Measurements from ENCODE around the gene NUP205. TPM values are rescaled to one million over a fixed set of nuclear protein-coding genes. Genes with fewer than 3 reads are reported as not detected.

The NUP205 gene
- total RNA-seq, 2 experiments from 2014 or later, result 50.6 to 54.7 TPM

GRCh38 chr7:135682191-135682590, 124.5 kb downstream of the NUP205 start:
- TF ChIP-seq, protein P1, sequence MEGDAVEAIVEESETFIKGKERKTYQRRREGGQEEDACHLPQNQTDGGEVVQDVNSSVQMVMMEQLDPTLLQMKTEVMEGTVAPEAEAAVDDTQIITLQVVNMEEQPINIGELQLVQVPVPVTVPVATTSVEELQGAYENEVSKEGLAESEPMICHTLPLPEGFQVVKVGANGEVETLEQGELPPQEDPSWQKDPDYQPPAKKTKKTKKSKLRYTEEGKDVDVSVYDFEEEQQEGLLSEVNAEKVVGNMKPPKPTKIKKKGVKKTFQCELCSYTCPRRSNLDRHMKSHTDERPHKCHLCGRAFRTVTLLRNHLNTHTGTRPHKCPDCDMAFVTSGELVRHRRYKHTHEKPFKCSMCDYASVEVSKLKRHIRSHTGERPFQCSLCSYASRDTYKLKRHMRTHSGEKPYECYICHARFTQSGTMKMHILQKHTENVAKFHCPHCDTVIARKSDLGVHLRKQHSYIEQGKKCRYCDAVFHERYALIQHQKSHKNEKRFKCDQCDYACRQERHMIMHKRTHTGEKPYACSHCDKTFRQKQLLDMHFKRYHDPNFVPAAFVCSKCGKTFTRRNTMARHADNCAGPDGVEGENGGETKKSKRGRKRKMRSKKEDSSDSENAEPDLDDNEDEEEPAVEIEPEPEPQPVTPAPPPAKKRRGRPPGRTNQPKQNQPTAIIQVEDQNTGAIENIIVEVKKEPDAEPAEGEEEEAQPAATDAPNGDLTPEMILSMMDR (IDR thresholded peaks at IDR 0.05), result no peak
- DNase-seq (no peak), ATAC-seq (ENCODE audit: poor library complexity) (no peak)
- Mint-ChIP-seq H3K27me3 (no peaks in the 10 kb centered on the region), H3K4me1 (ENCODE audit: low read depth) (no peaks in the 10 kb centered on the region), H3K4me3 (no peak overlapping the region), H3K9me3 (no peaks in the 10 kb centered on the region), H3K27ac (no peak overlapping the region), H3K36me3 (ENCODE audit: low read depth) (peaks cover 34% of the 10 kb centered on the region)
- intact Hi-C loops (cut with DNase I, micrococcal nuclease), result no loop called here
- no peaks in the 10 kb centered on the region for H3K27me3 ChIP-seq (ENCODE audit: control insufficient read depth in 1 of 2, insufficient read depth in 2 of 2, low read length in 2 of 2)
- no peaks in the 10 kb centered on the region for H3K4me1 ChIP-seq (ENCODE audit: insufficient read depth, low read length)
- H3K9me3 ChIP-seq (ENCODE audit: control insufficient read depth in 1 of 2, insufficient read depth in 1 of 2, low read length in 2 of 2), result no peaks in the 10 kb centered on the region
- POLR2A ChIA-PET, result no interaction called here
- CTCF ChIA-PET, result no interaction called here
- H3K4me3 ChIP-seq (ENCODE audit: low read length), result no peak overlapping the region
- H3K27ac ChIP-seq (ENCODE audit: low read depth in 1 of 2, low read length in 2 of 2), result no peak overlapping the region
- H3K36me3 ChIP-seq (ENCODE audit: insufficient read depth, low read length), result peaks cover 8% of the 10 kb centered on the region

DNA sequence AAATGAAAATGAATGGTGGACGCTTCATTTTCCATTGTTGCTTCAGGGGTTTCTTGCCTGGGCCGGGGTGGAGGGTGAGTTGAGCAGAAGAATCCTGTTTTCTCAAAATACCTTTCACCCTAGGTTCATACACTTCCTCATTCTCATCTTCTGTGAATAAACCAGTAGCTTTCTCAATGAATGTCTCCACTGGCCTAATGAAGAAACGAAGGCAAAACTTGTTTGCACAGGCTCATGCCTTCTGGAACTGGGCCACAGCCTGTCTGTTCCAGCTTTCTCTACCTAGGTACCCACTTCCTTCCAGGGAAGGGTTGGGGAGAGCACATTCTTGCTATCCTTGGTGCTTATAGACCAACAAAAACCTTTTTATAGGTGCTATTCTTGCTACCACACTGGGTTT, 125.9 kb downstream of the NUP205 start:
- intact Hi-C loops (cut with DNase I, micrococcal nuclease), result no loop called here
- H3K4me3 Mint-ChIP-seq, result no peak overlapping the region
- ChIA-PET POLR2A (no interaction called here), CTCF (no interaction called here)
- Histone ChIP-seq H3K36me3 (ENCODE audit: insufficient read depth, low read length) (no peaks in the 10 kb centered on the region), H3K4me1 (ENCODE audit: insufficient read depth, low read length) (no peaks in the 10 kb centered on the region), H3K27me3 (ENCODE audit: control insufficient read depth in 1 of 2, insufficient read depth in 2 of 2, low read length in 2 of 2) (no peaks in the 10 kb centered on the region), H3K27ac (ENCODE audit: low read depth in 1 of 2, low read length in 2 of 2) (no peak overlapping the region), H3K4me3 (ENCODE audit: low read length) (no peak overlapping the region), H3K9me3 (ENCODE audit: control insufficient read depth in 1 of 2, insufficient read depth in 1 of 2, low read length in 2 of 2) (no peaks in the 10 kb centered on the region)
- no peaks in the 10 kb centered on the region for H3K9me3 Mint-ChIP-seq
- TF ChIP-seq, protein P1 (IDR thresholded peaks at IDR 0.05), result no peak
- ATAC-seq (ENCODE audit: poor library complexity), result no peak
- H3K27ac Mint-ChIP-seq, result no peak overlapping the region
- H3K27me3 Mint-ChIP-seq, result no peaks in the 10 kb centered on the region
- H3K4me1 Mint-ChIP-seq (ENCODE audit: low read depth), result no peaks in the 10 kb centered on the region
- no peak for DNase-seq
- peaks cover 25% of the 10 kb centered on the region for H3K36me3 Mint-ChIP-seq (ENCODE audit: low read depth)

GRCh38 chr7:135684136-135684535, 126.4 kb downstream of the NUP205 start:
- Histone ChIP-seq H3K9me3 (ENCODE audit: control insufficient read depth in 1 of 2, insufficient read depth in 1 of 2, low read length in 2 of 2) (no peaks in the 10 kb centered on the region), H3K4me1 (ENCODE audit: insufficient read depth, low read length) (no peaks in the 10 kb centered on the region), H3K4me3 (ENCODE audit: low read length) (no peak overlapping the region), H3K27ac (ENCODE audit: low read depth in 1 of 2, low read length in 2 of 2) (no peak overlapping the region), H3K36me3 (ENCODE audit: insufficient read depth, low read length) (no peaks in the 10 kb centered on the region), H3K27me3 (ENCODE audit: control insufficient read depth in 1 of 2, insufficient read depth in 2 of 2, low read length in 2 of 2) (no peaks in the 10 kb centered on the region)
- Mint-ChIP-seq H3K4me3 (no peak overlapping the region), H3K4me1 (ENCODE audit: low read depth) (no peaks in the 10 kb centered on the region), H3K9me3 (no peaks in the 10 kb centered on the region), H3K36me3 (ENCODE audit: low read depth) (peaks cover 20% of the 10 kb centered on the region), H3K27ac (no peak overlapping the region), H3K27me3 (no peaks in the 10 kb centered on the region)
- ATAC-seq (ENCODE audit: poor library complexity) (no peak), DNase-seq (no peak)
- ChIA-PET CTCF (interaction anchor here (0.7 kb wide), 1 partner anchor 1082 kb away, joined by 3 read pairs; no protein-coding TSS in a partner anchor), POLR2A (no interaction called here)
- TF ChIP-seq, protein P1 (IDR thresholded peaks at IDR 0.05), result no peak
- intact Hi-C loops (cut with DNase I, micrococcal nuclease), result no loop called here
